Measurements from ENCODE around the gene MICAL2.

The MICAL2 gene

DNA sequence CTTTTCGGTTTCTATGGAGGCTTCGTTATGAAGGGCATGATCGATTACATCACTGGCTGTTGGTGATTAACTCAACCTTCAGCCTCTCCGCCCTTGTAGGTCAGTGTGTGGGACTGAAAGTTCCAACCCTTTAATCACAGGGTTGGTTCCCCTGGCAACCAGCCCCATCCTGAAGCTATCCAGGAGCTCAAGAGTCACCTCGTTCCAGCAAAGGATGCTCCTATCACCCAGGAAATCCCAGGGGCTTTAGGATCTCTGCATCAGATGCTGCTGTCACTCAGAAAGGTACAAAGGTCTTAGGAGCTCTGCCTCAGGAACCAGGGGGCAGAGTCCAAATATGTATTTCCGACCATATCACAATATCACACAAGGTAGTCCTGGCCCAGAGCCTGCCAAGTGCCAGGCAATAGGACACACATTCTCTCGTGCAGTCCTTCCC lies 143.5 kb downstream of the MICAL2 start:
- DNase-seq = no peak

DNA sequence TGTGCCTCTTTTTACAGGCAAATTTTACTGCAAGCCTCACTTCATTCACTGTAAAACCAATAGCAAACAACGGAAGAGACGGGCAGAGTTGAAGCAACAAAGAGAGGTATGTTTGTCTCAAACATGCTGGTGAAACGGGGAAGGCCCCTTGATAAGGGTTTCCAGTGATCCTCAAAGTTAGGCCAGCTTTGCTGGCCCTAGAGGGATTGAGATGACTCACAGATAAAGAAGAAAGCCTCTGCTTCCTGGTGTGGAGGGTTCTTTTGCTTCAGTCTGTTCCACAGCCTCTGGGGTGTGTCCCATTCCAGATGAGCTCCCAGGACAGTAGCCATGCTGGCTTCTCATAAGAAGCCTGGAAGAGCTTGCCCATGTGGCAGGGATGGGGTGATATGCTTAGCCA lies 148.1 kb downstream of the MICAL2 start:
- DNase-seq = no peak

DNA sequence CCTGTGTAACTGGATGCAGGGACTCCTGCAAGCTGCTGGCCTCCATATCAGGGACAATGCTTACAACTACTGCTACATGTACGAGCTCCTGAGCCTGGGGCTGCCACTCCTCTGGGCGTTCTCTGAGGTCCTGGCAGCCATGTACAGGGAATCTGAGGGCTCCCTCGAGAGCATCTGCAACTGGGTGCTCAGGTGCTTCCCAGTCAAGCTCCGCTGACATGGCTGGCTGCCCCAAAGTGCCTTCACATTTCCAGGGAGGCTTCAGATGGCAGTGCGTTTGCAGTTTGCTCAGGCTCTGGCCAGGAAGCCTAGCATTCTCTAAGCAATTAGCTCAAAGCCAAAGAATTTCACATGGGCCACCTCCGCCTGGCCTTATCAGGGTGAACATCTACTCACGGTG lies 149.6 kb downstream of the MICAL2 start:
- DNase-seq = no peak

DNA sequence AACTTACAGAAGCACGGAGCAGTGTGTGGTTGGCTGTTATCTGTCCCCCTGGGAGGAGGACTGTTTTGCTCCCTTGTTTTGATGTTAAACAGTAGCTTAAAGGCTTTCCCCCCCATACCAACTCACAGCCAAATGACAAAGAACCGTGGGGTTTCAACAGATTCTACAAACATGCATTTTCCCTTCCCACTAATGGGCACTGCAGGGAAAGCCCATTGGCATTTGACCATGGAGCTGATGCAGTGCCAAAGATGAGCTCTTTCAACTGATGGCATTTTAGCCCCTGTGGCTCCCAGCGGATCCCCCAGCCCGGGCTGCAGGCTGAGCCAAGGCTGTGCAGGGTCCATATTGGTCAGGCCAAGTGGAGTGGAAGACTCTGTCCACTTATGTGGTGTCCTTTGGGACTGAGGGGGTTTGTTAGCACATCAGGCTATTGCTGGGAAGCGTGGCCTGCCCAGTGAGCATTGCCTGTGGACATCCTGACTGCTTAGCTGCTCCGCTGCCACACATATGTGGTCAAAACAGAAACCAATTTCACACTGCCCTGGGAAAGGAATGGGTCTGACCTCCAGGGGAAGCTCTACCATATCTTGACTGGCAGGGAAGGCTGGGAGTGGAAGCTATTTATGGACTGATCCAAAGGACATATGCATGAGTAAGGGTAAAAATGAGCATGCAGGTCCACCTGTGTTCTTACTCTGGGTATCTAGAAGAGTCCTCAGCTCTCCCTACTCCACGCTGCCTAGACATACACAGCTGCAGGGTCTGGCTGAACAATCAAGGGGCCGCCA lies 150.5 kb downstream of the MICAL2 start:
- DNase-seq = no peak

DNA sequence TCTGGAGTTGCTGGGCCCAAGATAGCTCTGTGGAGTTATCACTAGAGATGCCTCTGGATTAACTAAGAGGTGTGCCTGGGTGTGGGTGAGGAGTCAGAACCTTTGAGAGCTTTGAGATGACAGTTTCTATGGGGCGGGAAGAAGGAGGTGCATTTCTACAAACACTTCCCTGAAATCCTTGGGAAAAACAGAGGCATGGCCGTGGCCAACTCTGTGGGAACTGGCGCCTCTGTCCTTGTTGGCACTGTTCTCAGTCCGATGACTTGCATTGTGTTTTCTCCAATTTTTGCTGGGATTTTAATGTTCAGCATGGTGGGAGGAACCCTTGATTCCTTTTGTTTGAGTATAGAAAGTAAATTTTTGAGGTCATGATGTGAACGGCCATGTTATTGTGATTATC lies 151.2 kb downstream of the MICAL2 start:
- no peak for DNase-seq

DNA sequence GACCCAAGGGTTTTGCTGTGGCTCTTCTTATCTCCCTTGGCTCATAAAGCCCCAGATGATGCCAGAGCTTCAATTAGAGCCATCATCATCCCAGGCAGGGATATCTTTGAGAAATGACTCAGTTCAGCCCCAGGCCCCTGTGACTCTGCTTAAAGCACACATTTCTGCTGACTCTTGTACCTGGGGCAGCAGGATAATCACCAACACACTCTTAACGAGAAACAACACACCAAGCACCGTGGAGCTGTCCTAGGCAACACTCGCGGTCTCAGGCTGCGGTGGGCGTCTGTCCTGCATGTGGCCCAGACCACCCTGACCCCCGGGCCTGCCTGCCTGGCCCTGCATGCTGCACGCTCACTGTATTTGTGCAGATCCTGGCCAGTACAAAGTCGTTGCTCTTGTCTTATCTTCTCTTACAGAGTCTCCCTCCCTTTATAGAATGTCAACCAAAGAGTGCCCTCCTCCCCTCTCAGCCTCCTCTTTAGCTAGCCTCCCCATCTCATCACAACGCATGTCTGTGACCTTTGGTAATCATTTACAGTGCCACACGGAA lies 152.8 kb downstream of the MICAL2 start:
- no peak for DNase-seq

DNA sequence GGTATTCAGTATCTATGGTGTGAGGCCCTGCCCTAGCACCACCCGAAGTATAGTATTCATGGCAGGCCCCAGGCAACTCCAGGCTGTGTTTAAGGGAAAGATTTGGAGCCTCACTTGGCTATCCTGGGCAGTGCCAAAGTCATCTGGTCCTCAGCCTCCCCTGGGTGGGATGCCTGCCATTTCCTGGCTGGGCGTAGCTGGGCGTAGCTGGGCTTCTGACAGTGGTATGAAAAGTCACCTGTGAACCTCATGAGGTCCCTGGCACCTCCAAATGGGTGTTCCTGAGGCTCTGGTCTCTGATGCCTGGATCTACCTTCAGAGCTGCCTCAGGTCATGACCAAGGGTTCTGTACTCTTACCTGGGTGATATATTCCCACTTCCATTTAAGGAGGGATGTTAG lies 154.0 kb downstream of the MICAL2 start:
- no peak for DNase-seq

DNA sequence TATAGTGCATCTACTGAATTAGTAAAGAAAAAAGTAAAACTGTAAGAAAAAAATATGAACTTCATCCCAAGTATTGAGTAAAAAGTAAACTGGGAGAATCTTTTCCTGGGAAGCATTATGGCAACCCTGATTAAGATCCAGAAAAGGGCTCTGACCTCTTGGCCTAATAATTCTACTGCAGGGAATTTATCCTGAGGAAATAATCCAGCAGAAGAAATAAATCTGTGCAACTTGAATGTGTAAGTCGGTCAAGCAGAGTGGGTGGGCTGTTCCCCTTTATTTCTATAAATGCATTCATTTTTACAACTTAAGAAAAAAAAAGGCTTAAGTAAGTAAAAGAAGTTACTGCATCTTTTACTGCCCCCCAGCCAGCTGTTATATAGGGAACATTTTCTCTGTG lies 155.7 kb downstream of the MICAL2 start:
- no peak for DNase-seq

DNA sequence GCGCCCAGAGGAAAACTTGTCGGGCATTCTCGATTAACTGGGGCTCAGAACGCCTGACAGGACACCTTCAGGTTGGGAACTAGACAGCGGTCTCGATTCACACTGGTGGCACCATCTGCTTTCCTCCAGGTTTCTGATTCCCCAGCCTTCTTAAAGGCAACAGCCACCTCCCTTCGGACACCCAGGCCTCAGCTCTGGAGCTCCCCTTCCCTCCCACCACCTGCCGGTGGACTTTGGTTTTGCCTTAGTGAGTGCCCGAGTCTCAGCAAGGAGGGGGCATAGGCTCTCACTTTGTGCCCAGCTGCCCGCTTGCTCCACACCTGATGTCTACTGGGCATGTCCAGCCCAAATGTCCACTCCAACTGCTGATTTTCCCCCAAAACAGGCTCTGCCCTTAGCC lies 156.6 kb downstream of the MICAL2 start:
- no peak for DNase-seq

DNA sequence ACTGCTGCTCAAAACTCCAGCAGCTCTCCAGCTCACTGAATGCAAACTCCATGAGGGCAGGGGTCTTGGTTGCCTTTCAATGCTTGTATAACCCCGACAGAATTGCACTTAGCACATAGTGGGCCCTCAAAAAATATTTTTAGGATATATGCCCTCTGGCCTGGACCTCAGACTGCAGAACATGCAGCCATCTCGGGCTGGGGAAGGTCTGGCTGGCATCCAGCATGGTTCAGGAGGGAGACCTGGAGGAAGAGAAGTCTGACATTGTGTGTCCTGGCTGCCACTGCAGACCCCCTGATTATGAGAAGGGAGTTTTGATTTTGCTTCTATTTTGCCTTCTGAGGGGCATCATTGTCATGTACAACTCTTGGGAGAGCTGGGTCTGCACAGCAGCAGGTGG lies 157.5 kb downstream of the MICAL2 start:
- no peak for DNase-seq

DNA sequence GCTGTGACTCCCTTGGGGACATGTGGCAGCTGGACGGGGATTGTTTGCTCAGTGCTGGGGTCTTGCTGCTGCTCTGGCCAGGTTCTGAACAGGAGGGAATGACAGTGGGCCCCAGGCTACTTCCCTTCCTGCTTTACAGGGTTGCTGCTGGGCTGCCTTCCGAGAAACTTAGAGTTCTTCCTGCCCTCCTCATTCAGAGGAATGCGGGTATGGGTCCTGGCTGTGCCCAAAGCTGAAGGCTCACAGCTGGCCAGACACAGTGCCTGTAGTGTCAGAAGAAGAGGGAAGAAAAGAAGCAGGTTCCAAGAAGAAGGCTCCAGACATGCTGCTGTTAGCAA lies 158.7 kb downstream of the MICAL2 start:
- no peak for DNase-seq

DNA sequence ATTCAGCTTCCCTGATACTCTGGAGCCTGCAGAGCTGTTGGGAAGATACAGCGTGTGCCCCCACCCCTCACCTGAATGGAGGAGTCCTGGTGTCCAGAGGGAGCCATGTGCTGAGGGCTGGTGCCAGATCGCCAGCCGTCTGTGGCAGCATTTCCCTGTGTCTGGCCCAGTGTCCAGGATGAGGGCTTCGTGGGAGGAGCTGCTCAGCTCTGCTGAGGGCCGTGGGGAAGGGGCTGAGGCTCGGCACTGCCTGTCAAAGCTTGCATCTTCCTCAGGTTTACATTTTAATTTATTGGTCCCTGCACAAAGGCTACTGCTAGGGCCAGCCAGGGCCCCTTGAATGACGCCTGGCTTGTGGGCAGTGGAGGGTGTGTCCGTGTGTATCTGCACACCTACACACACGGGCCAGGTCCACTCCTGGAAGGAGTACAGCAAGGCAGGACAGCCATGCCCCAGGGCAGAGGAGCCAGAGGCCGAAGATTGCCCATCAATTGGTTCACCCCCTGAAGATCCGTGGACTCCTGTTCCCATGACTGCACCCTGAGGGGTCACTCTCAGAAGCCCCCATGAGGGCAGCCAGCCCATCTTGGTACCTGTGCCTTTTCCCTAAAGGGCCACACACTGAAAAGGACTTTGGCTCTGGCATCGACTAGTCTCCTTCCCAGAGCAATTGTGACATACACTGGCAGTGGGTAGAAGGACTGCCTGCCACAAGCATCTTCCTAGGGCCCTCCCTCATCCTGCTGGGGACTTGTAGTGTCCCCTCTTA lies 159.2 kb downstream of the MICAL2 start:
- no peak for DNase-seq

DNA sequence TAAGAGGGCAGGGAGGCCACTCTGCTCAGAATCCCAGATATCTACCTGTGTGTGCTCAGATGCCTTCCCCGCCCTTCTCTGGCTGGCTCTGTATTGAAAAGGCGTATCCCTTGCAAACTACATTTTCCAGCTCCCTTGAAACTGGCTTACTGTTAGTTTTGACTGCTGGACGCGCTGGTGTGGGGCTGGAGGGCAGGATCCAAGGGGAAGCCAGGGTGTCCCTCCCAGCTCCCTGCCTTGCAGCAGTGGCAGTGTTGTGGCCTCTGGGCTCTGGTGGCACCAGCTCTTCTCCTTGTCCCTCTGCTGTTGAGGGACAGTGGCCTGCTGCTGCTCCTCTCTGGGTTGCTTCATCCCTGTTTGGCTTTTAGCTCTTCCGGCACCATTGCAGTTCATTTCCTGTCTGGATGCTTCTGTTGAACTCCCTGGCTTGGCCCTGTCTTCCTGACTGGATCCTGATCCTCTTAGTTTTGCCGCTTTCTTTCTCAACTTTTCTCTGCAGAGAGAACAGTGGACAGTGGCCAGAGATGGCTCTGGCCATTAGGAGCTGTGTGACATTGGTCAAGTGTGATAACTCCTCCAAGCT lies 159.9 kb downstream of the MICAL2 start:
- DNase-seq = no peak

DNA sequence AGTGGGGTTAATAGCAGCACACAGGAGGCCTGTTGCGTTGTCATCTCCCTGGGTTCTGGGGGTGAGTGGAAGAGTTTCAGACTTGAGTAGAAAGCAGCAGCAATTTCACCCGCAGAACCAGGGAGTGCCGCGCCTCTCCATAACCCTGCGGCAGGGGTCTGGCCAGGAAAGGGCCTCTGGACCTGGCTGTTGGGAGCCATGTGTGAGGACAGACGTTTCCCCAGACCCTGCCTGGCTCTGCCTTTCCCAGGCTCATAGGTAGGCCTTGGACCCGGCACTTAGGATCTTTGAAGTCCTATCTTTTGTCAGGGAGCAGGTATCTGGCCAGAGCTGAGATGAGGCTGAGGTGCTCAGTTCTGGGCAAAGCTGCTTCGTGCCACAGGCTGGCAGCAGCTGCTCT lies 160.4 kb downstream of the MICAL2 start:
- DNase-seq = no peak

DNA sequence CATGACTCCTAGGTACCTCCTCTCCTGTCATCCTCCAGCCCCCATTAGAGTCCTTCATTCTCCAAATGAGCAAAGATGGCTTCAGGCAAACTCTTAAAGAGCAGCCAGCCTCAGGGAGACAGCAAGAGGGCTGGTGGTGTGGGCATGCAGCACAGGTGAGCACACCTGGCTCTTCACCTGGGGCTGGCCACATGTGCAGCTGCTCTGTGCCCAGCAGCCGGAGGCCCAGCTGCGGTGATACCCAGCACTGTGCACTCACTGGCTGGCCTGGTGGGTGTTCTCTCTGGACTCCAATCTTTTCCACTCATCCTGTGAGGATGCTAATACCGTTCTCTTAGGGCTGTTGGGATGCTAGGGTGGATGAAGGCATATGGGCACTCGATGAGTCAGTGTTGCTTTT lies 160.9 kb downstream of the MICAL2 start:
- DNase-seq = no peak

DNA sequence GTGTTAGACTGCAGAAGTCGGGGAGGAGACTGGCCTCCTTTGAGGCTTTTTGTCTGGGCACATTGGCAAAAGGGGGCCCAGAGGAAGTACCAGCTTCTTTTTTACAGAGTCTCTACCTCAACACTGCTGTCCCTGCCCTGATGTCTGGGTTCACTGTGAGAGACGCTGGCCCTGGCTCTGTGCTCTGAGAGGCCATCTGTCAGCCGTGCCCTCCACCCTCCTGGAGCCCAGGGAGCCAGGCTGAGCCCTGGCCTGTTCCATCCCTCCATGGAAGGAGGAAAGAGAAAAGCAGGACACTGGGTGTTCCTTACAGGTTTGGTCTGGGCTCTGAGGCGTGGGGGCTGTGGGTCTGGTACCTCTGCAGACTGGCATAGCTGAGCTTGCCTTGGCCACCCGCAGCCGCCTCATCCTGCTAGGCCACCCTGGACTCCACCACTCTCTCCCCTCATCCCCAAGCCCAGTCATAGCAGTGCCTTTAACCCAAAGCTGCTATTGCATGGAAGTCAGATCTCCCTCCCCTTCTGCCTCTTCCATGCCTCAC lies 161.5 kb downstream of the MICAL2 start:
- no peak for DNase-seq

DNA sequence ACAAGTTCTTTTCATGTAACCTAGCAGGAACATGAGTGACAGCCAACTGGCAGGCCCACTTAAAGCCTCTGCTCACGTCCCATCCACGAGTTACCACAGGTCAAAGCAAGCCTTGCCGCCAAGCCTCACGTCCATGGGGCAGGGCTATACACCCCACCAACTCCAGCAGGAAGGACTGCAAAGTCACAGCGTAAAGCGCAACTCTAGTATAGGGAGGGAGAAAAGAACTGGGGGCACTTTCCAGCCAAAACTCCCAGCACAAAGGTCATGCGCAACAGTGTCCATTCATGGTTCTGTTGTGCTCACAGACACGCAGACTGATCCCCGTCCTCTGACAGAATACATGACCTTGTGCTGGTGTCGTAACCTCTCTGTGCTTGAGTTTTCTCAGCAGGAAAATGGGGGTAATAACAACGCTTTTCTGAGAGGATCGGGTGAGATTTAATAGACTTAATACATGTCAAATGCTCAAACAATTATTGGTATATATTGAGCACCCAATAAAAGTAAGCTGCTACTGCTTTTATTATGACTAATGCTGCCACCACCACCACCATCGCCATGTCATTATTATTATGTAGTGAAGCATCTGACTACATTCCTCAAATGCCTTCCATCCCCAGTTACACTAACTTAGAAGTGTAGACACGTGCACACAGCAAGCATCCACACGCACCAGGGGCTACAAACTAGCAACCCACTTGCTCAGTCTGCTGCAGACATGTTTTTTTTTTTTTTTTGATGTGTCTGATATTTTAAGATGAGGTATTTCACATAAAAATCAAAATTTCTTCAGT lies 162.6 kb downstream of the MICAL2 start:
- DNase-seq = no peak

DNA sequence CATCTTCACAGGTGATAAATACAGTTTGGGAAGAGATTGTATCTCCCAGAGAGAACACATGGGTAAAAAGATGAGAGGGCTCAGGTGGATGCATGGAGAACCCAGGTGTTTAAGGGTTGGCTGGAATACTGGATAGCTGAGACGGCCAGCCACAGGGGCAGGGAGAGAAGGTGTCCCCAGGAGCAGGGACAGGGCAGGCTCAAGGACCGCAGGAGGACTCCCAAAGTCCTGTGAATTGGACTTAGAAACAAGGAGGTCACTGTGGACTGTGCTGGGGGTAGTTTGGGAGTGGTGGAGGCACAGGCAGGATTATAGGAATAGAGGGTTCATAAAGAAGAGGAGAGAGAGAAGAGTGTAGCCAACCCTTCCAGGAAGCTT lies 163.2 kb downstream of the MICAL2 start:
- DNase-seq = no peak

DNA sequence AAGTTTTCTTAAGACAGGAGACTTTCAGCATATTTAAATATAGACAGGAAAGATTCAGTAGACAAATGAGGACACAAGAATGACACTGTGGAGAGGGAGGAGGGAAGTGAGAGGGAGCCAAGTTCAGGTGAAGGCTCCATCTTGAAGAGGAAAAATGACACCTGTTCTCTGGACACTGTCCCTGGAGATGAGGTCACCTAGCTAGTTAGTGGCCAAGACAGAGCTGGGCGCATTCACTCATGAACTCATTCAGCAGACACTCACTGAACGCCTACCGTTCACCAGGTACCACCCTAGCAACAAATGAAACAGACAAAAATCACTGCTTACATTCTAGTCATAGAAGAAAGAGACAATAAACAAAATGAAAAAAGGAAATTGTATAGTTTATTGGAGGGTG lies 163.7 kb downstream of the MICAL2 start:
- no peak for DNase-seq

DNA sequence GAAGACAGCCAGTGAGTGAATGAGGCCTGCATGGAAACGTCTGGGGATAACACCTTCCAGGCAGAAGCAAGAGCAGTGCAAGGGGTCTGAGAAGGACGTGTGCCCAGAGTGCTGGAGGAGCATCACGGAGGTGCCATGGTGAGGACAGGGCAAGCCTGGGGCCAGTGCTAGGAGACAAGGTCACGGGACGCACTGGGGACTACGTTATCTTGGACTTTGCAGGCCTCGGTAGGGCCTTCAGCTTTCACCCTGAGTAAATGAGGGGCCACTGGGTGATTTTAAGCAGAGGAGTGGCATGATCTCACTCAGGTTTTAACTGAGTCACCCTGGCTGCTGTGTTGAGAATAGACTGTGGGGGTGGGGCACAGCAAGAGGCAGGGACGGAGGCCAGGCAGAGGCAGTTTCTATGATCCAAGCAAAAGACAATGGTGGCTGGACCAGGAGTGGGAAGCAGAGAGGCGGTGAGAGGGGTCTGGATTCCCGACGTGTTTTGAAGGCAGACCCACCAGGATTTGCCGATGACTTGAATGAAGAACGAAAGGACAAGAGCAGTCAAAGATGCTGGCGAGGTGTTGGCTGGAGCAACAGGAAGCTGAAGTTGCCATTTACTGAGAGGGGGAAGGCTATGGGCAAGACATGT lies 164.3 kb downstream of the MICAL2 start:
- DNase-seq = no peak

DNA sequence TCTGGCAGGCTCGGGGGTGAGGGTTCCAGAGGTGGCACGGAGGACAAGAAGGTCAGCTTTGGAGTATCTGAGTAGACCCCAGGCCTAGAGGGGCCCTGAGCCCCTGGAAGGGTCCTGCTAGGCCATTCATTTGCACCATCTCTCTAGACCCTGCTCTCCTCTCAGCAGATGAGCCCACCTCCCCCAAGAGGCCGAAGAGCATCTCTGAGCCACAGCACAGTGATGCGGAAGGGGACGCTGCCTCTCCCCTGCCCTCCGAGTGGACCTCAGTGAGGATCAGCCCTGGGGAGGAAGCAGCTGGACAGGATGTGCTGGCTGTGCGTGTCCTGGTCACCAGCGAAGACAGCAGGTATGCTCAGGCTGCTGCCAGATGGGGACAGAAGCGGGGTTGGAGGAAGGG lies 165.4 kb downstream of the MICAL2 start:
- no peak for DNase-seq

DNA sequence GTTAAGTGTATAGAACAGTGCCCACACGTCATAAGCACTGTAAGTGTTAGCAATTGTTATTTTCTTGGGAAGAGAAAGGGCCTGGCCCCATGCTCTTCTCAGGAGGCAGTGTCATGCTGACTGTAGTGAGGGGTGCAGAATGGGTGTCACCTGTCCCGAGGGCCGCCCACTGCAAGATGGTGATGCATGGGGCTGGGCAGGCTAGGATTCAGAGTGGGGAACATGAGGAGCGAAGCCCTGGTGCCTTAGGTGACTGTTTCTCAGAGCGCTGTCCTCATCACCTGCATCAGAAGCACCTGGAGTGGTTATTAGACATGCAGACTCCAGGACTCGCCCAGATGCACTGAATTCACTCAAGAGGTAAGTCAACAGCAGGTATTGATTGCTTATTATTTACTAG lies 166.0 kb downstream of the MICAL2 start:
- DNase-seq = no peak

Measured in effector CD4-positive, alpha-beta T cell (primary cell).